A549 (cell line): Measurements from ENCODE around the gene FCRL3. TPM values are rescaled to one million over a fixed set of nuclear protein-coding genes. Genes with fewer than 3 reads are reported as not detected.

Source experiments
- ATAC-seq, 2 experiments: fragments of 200-7000 bp in 1 of 2; fragments of >200 bp in 1 of 2; cut with Nextera tagmentation in 1 of 2; cut with Tn5 transposase in 1 of 2; 3 replicates each; pipeline versions ENCODE4 v1.8.0 to v1.9.1; 2018 to 2020; ENCODE audit warnings: mild to moderate bottlenecking in 1 of 2, moderate library complexity in 1 of 2
- CTCF ChIA-PET: fragments of 300-600 bp; sonication (Branson Sonifier 250); formaldehyde crosslinking; extraction: SDS; loops from one replicate; lab custom pipeline; 2021; ENCODE audit warnings: antibody characterized with exemption, inconsistent platforms; lab: Yijun Ruan, JAX
- POLR2A ChIA-PET: fragments of 350-600 bp; formaldehyde crosslinking; extraction: SDS; loops from one replicate; lab custom pipeline; 2021; ENCODE audit warnings: antibody characterized with exemption, inconsistent platforms; lab: Yijun Ruan, JAX
- DNase-seq, 2 experiments: peaks; one replicate each; pipeline versions ENCODE4 v3.0.0 to v3.0.0-alpha.2; 2011 to 2016; ENCODE audit warnings: low read depth in 1 of 2, low spot score in 1 of 2
- FAIRE-seq: peaks from 2 replicates; lab custom pipeline; 2011; peaks lifted over from hg19 to GRCh38; lab: Jason Lieb, UNC
- H3K27ac ChIP-seq, 2 experiments: fragments of >200 bp; sonication (Bioruptor Twin); formaldehyde crosslinking; 3 replicates each; pipeline ENCODE4 v1.5.1; 2016 to 2017
- H3K4me1 ChIP-seq: fragments of >200 bp; sonication (Bioruptor Twin); formaldehyde crosslinking; 3 replicates; pipeline ENCODE4 v1.6.1; 2016
- H3K4me2 ChIP-seq: fragments of >200 bp; sonication (Bioruptor Twin); formaldehyde crosslinking; 3 replicates; pipeline ENCODE4 v1.6.1; 2016
- H3K4me3 ChIP-seq: fragments of >200 bp; sonication (Bioruptor Twin); formaldehyde crosslinking; 3 replicates; pipeline ENCODE4 v1.5.1; 2016
- H3K9me3 ChIP-seq: fragments of >200 bp; sonication (Bioruptor Twin); formaldehyde crosslinking; 3 replicates; pipeline ENCODE4 v1.6.1; 2016
- ATOH8 ChIP-seq: fragments of 250-450 bp; sonication (Bioruptor Pico); IDR thresholded peaks from 2 replicates; pipeline ENCODE4 v1.5.0; 2020; ENCODE audit warnings: low read depth, mild to moderate bottlenecking, moderate library complexity
- BHLHE40 ChIP-seq: IDR thresholded peaks from 2 replicates; pipeline ENCODE4 v1.6.1; 2012; ENCODE audit warnings: low read depth, low read length, inconsistent platforms
- CBX2 ChIP-seq: fragments of 200-600 bp; sonication (generic); IDR thresholded peaks from 2 replicates; pipeline ENCODE4 v1.6.1; 2016; ENCODE audit warnings: low read depth, mild to moderate bottlenecking, borderline replicate concordance
- CBX8 ChIP-seq: fragments of 200-600 bp; sonication (generic); IDR thresholded peaks from 2 replicates; pipeline ENCODE4 v1.6.1; 2016
- CHD2 ChIP-seq: fragments of 150-350 bp; IDR thresholded peaks from 2 replicates; pipeline ENCODE4 v1.6.1; 2014; ENCODE audit warnings: low read length; ENCODE audit not compliant: partially characterized antibody
- EHF ChIP-seq: fragments of 250-450 bp; sonication (Bioruptor Pico); IDR thresholded peaks from 2 replicates; pipeline ENCODE4 v1.5.0; 2020; ENCODE audit warnings: mild to moderate bottlenecking
- EHMT2 ChIP-seq: fragments of 200-600 bp; sonication (generic); IDR thresholded peaks from 2 replicates; pipeline ENCODE4 v1.6.1; 2016; ENCODE audit warnings: antibody characterized with exemption, low read depth, mild to moderate bottlenecking, moderate library complexity
- EP300 ChIP-seq, 2 experiments: fragments of >200 bp; sonication (Bioruptor Twin); formaldehyde crosslinking; IDR thresholded peaks; 2 replicates in 1 of 2; 3 replicates in 1 of 2; pipeline ENCODE4 v1.6.1; 2016 to 2017
- FOSL2 ChIP-seq, 2 experiments: fragments of 450-650 bp in 1 of 2; fragments of >200 bp in 1 of 2; sonication (Bioruptor Twin) in 1 of 2; formaldehyde crosslinking; IDR thresholded peaks; 2 replicates each; pipeline versions ENCODE4 v1.5.0 to v1.6.1; 2016 to 2020; ENCODE audit warnings: mild to moderate bottlenecking in 1 of 2, moderate library complexity in 1 of 2
- HES2 ChIP-seq: fragments of >200 bp; sonication (Bioruptor Twin); formaldehyde crosslinking; IDR thresholded peaks from 2 replicates; pipeline ENCODE4 v1.6.1; 2016
- HOXA7 ChIP-seq: fragments of 250-450 bp; sonication (Bioruptor Pico); IDR thresholded peaks from 2 replicates; pipeline ENCODE4 v1.5.0; 2020; ENCODE audit warnings: mild to moderate bottlenecking, moderate library complexity
- HOXB13 ChIP-seq: fragments of 250-450 bp; sonication (Bioruptor Pico); IDR thresholded peaks from 2 replicates; pipeline ENCODE4 v1.5.0; 2020; ENCODE audit warnings: low read depth, mild to moderate bottlenecking, moderate library complexity
- HOXB5 ChIP-seq: fragments of 250-450 bp; sonication (Bioruptor Pico); IDR thresholded peaks from 2 replicates; pipeline ENCODE4 v1.5.0; 2020; ENCODE audit warnings: mild to moderate bottlenecking, moderate library complexity
- JUN ChIP-seq, 2 experiments: fragments of >200 bp; sonication (Bioruptor Twin); formaldehyde crosslinking; IDR thresholded peaks; 2 replicates in 1 of 2; 3 replicates in 1 of 2; pipeline ENCODE4 v1.6.1; 2016 to 2017
- JUNB ChIP-seq: fragments of >200 bp; sonication (Bioruptor Twin); formaldehyde crosslinking; IDR thresholded peaks from 2 replicates; pipeline ENCODE4 v1.6.1; 2016
- MAZ ChIP-seq: fragments of 150-350 bp; IDR thresholded peaks from 2 replicates; pipeline ENCODE4 v1.6.1; 2014; ENCODE audit warnings: antibody characterized with exemption, low read depth, low read length, borderline replicate concordance
- MYC ChIP-seq: IDR thresholded peaks from 2 replicates; pipeline ENCODE4 v1.6.1; 2012; ENCODE audit warnings: mild to moderate bottlenecking, inconsistent platforms, low read length, improper control_type of control experiment, borderline replicate concordance
- NFE2L2 ChIP-seq: fragments of 150-350 bp; conservative IDR thresholded peaks from 2 replicates; pipeline ENCODE4 v1.6.1; 2014; ENCODE audit warnings: low read length
- NPAS2 ChIP-seq: fragments of 250-450 bp; sonication (Bioruptor Pico); IDR thresholded peaks from 2 replicates; pipeline ENCODE4 v1.8.0; 2022; ENCODE audit warnings: mild to moderate bottlenecking, moderate library complexity, borderline replicate concordance
- NR3C1 ChIP-seq: fragments of >200 bp; sonication (Bioruptor Twin); formaldehyde crosslinking; IDR thresholded peaks from 3 replicates; pipeline ENCODE4 v1.6.1; 2017
- POLR2A ChIP-seq: IDR thresholded peaks from 2 replicates; pipeline ENCODE4 v1.6.1; 2012; ENCODE audit warnings: mild to moderate bottlenecking, low read length
- POLR2AphosphoS2 ChIP-seq: conservative IDR thresholded peaks from 2 replicates; pipeline ENCODE4 v1.6.1; 2012; ENCODE audit warnings: low read length, improper control_type of control experiment, inconsistent platforms
- RARB ChIP-seq: fragments of 250-450 bp; sonication (Bioruptor Pico); IDR thresholded peaks from 2 replicates; pipeline ENCODE4 v1.8.0; 2021; ENCODE audit warnings: mild to moderate bottlenecking, moderate library complexity
- REST ChIP-seq: fragments of 200-600 bp; sonication (generic); IDR thresholded peaks from 2 replicates; pipeline ENCODE4 v1.6.1; 2016; ENCODE audit warnings: antibody characterized with exemption, mild to moderate bottlenecking, moderate library complexity
- RFX5 ChIP-seq: fragments of 450-650 bp; IDR thresholded peaks from 2 replicates; pipeline ENCODE4 v1.7.1; 2014; ENCODE audit warnings: antibody characterized with exemption, mild to moderate bottlenecking, moderate library complexity
- SMC3 ChIP-seq: fragments of >200 bp; sonication (Bioruptor Twin); formaldehyde crosslinking; IDR thresholded peaks from 3 replicates; pipeline ENCODE4 v1.6.1; 2018; ENCODE audit warnings: inconsistent platforms
- SREBF2 ChIP-seq: fragments of 450-650 bp; IDR thresholded peaks from 2 replicates; pipeline ENCODE4 v1.6.1; 2014; ENCODE audit warnings: mild to moderate bottlenecking, moderate library complexity
- TFCP2L1 ChIP-seq: fragments of 250-450 bp; sonication (Bioruptor Pico); IDR thresholded peaks from 2 replicates; pipeline ENCODE4 v1.5.0; 2021; ENCODE audit warnings: mild to moderate bottlenecking
- USF2 ChIP-seq: fragments of 450-650 bp; IDR thresholded peaks from 2 replicates; pipeline ENCODE4 v1.6.1; 2014; ENCODE audit warnings: antibody characterized with exemption
- ZFP36 ChIP-seq: fragments of 450-650 bp; IDR thresholded peaks from 2 replicates; pipeline ENCODE4 v1.6.1; 2014; ENCODE audit warnings: borderline replicate concordance; ENCODE audit not compliant: partially characterized antibody
- ZNF302 ChIP-seq: fragments of 250-450 bp; sonication (Bioruptor Pico); IDR thresholded peaks from 2 replicates; pipeline ENCODE4 v1.9.0; 2021; ENCODE audit warnings: inconsistent platforms, mild to moderate bottlenecking, moderate library complexity
- ZSCAN20 ChIP-seq: fragments of 250-450 bp; sonication (Bioruptor Pico); IDR thresholded peaks from 2 replicates; pipeline ENCODE4 v1.8.0; 2022; ENCODE audit warnings: mild to moderate bottlenecking, moderate library complexity
- WGBS: methylation state at CpG from one replicate; pipeline ENCODE4 v1.1.6; 2017; ENCODE audit errors: missing lambda C conversion rate; 5-methylcytosine and 5-hydroxymethylcytosine counted together
- polyA plus RNA-seq, 4 experiments: library from polyadenylated mRNA; depleted of rRNA in 3 of 4; stranded (reverse); fragments of >200 nt; fragmentation: RNase III in 1 of 4; extraction: RNeasy Plus Mini Kit Qiagen cat#74134 plus additional on column Dnase treatment in 1 of 4; gene quantifications; 2 replicates in 3 of 4; 3 replicates in 1 of 4; pipeline ENCODE4 v1.2.3, GENCODE V29; 2011 to 2017

FCRL3 gene
- polyA plus RNA-seq, 2 of the 4 experiments (the other 2 are of a cell fraction) = 0.01 TPM; not detected in 1

GRCh38 chr1:157723157-157723556, 22.6 kb upstream of the FCRL3 start:
- TF ChIP-seq RFX5 = no peak
- no peak for TF ChIP-seq HES2
- TF ChIP-seq CBX2 = no peak
- TF ChIP-seq ATOH8 = no peak
- no peak for TF ChIP-seq USF2
- no peak for TF ChIP-seq SMC3
- TF ChIP-seq MYC = no peak
- no peak for TF ChIP-seq HOXB5 (CRISPR knock-in tag)
- TF ChIP-seq NFE2L2 = no peak
- no peak for TF ChIP-seq NPAS2 (CRISPR knock-in tag)
- TF ChIP-seq JUN (IDR thresholded peaks at IDR 0.05) = no peak
- no peak for TF ChIP-seq RARB (CRISPR knock-in tag)
- TF ChIP-seq ZFP36 = no peak
- no peak for TF ChIP-seq JUNB
- no peak for TF ChIP-seq ZSCAN20 (CRISPR knock-in tag)
- no peak for TF ChIP-seq CHD2
- TF ChIP-seq EHF = no peak
- no peak for FAIRE-seq
- POLR2A ChIA-PET = no interaction called here
- no peak for ATAC-seq
- CTCF ChIA-PET = no interaction called here
- no peaks in the 10 kb centered on the region for H3K4me1 ChIP-seq
- no peak overlapping the region for H3K4me2 ChIP-seq
- peaks cover 5% of the 10 kb centered on the region; the same call in 1 of the 3 replicates for H3K9me3 ChIP-seq
- DNase-seq = no peak
- H3K27ac ChIP-seq = no peak overlapping the region
- 2% methylated on average over 2 of the region's 2 CpGs for WGBS
- H3K4me3 ChIP-seq = no peak overlapping the region

GRCh38 chr1:157721985-157722384, 21.4 kb upstream of the FCRL3 start:
- peaks cover 5% of the 10 kb centered on the region; the same call in 1 of the 3 replicates for H3K9me3 ChIP-seq
- FAIRE-seq (no peak), DNase-seq (no peak), ATAC-seq (no peak)
- WGBS = no CpG with 5 or more reads among the region's 1 CpG
- CTCF ChIA-PET = no interaction called here
- no peak overlapping the region for H3K4me3 ChIP-seq
- no peaks in the 10 kb centered on the region for H3K4me1 ChIP-seq
- POLR2A ChIA-PET = no interaction called here
- H3K27ac ChIP-seq = no peak overlapping the region
- no peak overlapping the region for H3K4me2 ChIP-seq
- TF ChIP-seq ZNF302 (CRISPR knock-in tag) (no peak), SREBF2 (no peak), JUNB (no peak), EHF (no peak), ZFP36 (peak; percentile 80), HOXA7 (CRISPR knock-in tag) (no peak)

- FAIRE-seq = no peak
- Histone ChIP-seq H3K4me1 (no peaks in the 10 kb centered on the region), H3K27ac (no peak overlapping the region), H3K4me2 (no peak overlapping the region), H3K4me3 (no peak overlapping the region), H3K9me3 (no peaks in the 10 kb centered on the region)
- WGBS = 17% methylated on average over 5 of the region's 5 CpGs
- ChIA-PET POLR2A (no interaction called here), CTCF (no interaction called here)
- no peak for ATAC-seq
- DNase-seq = no peak
- TF ChIP-seq CBX8 (no peak), EP300 (IDR thresholded peaks at IDR 0.05) (no peak), ZNF302 (CRISPR knock-in tag) (no peak), CBX2 (no peak), RFX5 (no peak), MAZ (no peak), TFCP2L1 (no peak), SREBF2 (no peak), BHLHE40 (no peak), HOXB13 (CRISPR knock-in tag) (no peak), POLR2AphosphoS2 (no peak), EHMT2 (no peak), FOSL2 (IDR thresholded peaks at IDR 0.05) (no peak), FOSL2 (CRISPR knock-in tag; IDR thresholded peaks at IDR 0.05) (no peak), POLR2A (no peak), NR3C1 (no peak), REST (no peak)
- TF ChIP-seq, all 56 proteins: peak for 0
These were observed 15.2 kb upstream of the FCRL3 start for GRCh38 chr1:157715736-157716135.
